Fibroblast of villous mesenchyme (primary cell): Measurements from ENCODE around the gene CCNC. TPM values are rescaled to one million over a fixed set of nuclear protein-coding genes. Genes with fewer than 3 reads are reported as not detected.
A peak's percentile ranks its signal among the peaks of the same experiment; 100 is the strongest.

Source experiments
- DNase-seq: peaks from one replicate; pipeline ENCODE4 v3.0.0-alpha.2; 2010; ENCODE audit warnings: low read depth
- H3K4me3 ChIP-seq: 2 replicates; pipeline ENCODE4 v1.5.1; 2011; ENCODE audit warnings: low read depth, mild to moderate bottlenecking, low read length
- CTCF ChIP-seq: IDR thresholded peaks from 2 replicates; pipeline ENCODE4 v1.5.1; 2012; ENCODE audit warnings: low read depth, mild to moderate bottlenecking, low read length; ENCODE audit not compliant: insufficient read depth
- total RNA-seq: library from RNA; depleted of rRNA; stranded (reverse); fragments of >200 nt; gene quantifications from 2 replicates; pipeline ENCODE4 v1.2.3, GENCODE V29; 2012

Gene CCNC
- total RNA-seq, 1 donor: 93.7 TPM

GRCh38 chr6:99612551-99613408 lies 44.3 kb upstream of the CCNC start:
- no peak for DNase-seq
- no peak for TF ChIP-seq CTCF
- H3K4me3 ChIP-seq: peak overlapping the region; percentile 42

- no peak overlapping the region for H3K4me3 ChIP-seq
- no peak for TF ChIP-seq CTCF
- DNase-seq: no peak
These were observed 42.7 kb upstream of the CCNC start for GRCh38 chr6:99611148-99611547.

GRCh38 chr6:99609905-99610489 lies 41.5 kb upstream of the CCNC start:
- no peak overlapping the region for H3K4me3 ChIP-seq
- TF ChIP-seq CTCF: no peak
- DNase-seq: no peak

- H3K4me3 ChIP-seq: no peak overlapping the region
- no peak for DNase-seq
- no peak for TF ChIP-seq CTCF
These were observed 40.5 kb upstream of the CCNC start for GRCh38 chr6:99608886-99609482.

- DNase-seq: no peak
- no peak overlapping the region for H3K4me3 ChIP-seq
- no peak for TF ChIP-seq CTCF
These were observed 39.8 kb upstream of the CCNC start for GRCh38 chr6:99608059-99608885.

GRCh38 chr6:99607416-99608036 lies 39.1 kb upstream of the CCNC start:
- no peak for DNase-seq
- no peak for TF ChIP-seq CTCF
- no peak overlapping the region for H3K4me3 ChIP-seq
